Measurements from ENCODE around the gene FYN. TPM values are rescaled to one million over a fixed set of nuclear protein-coding genes. Genes with fewer than 3 reads are reported as not detected.

Gene FYN
- total and polyA plus RNA-seq, 2 of the 8 experiments (the other 6 are each of a cell fraction or from before 2014, with no cell fraction given) = 46.8 to 97.2 TPM

GRCh38 chr6:111784433-111784832 lies 88.8 kb downstream of the FYN start:
- Histone ChIP-seq H3K56ac (replicated peaks; ENCODE audit: insufficient read length, low read depth, low read length) (no peak overlapping the region), H2AFZ (ENCODE audit: low read length) (no peak overlapping the region), H4K8ac (ENCODE audit: extremely low read depth, insufficient read depth, low read length) (no peak overlapping the region), H3K4me3 (ENCODE audit: extremely low read depth in 1 of 4, insufficient read depth in 2 of 4, low read depth in 3 of 4, low read length in 4 of 4) (no peak overlapping the region), H3K18ac (ENCODE audit: extremely low read depth, low read length) (no peak overlapping the region), H3K4me1 (replicated peaks in 1 of 4; ENCODE audit: control insufficient read depth in 3 of 4, insufficient read depth in 4 of 4, low read length in 3 of 4) (peaks cover 0 to 5% (median 0%) of the 10 kb centered on the region in 4 experiments; a peak in 1 of 7 replicates), H3K9ac (replicated peaks in 1 of 4; ENCODE audit: extremely low read depth in 1 of 4, low read depth in 3 of 4, low read length in 3 of 4) (no peak overlapping the region), H3K23me2 (ENCODE audit: low read depth, low read length) (no peaks in the 10 kb centered on the region; the same call in 1 of the 2 replicates), H3K4ac (replicated peaks; ENCODE audit: insufficient read length, low read depth, low read length) (no peak overlapping the region), H3K27me3 (replicated peaks in 1 of 4; ENCODE audit: control insufficient read depth in 3 of 4, extremely low read depth in 1 of 4, insufficient read depth in 3 of 4, low read length in 3 of 4) (no peaks in the 10 kb centered on the region), H2BK15ac (ENCODE audit: low read length) (no peak overlapping the region), H4K20me1 (replicated peaks in 1 of 2; ENCODE audit: control insufficient read depth in 1 of 2, insufficient read depth in 2 of 2, low read length in 2 of 2) (peaks cover 0 to 3% of the 10 kb centered on the region in 2 experiments), H2BK5ac (ENCODE audit: low read depth, low read length) (no peak overlapping the region), H3K79me1 (ENCODE audit: low read depth, low read length) (peaks cover 8% of the 10 kb centered on the region), H2AK5ac (ENCODE audit: low read depth, low read length) (no peak overlapping the region), H4K5ac (ENCODE audit: insufficient read length, low read depth, low read length) (no peak overlapping the region), H3K36me3 (ENCODE audit: control insufficient read depth in 2 of 4, insufficient read depth in 4 of 4, low read length in 3 of 4) (no peaks in the 10 kb centered on the region), H4K91ac (replicated peaks; ENCODE audit: insufficient read length, low read length) (no peak overlapping the region), H2BK120ac (replicated peaks; ENCODE audit: low read depth, low read length) (no peak overlapping the region), H2BK20ac (ENCODE audit: low read length) (no peak overlapping the region), H3K23ac (ENCODE audit: insufficient read length) (no peak overlapping the region), H3K27ac (ENCODE audit: low read depth, low read length) (no peak overlapping the region), H3K4me2 (ENCODE audit: insufficient read depth in 1 of 2, low read depth in 2 of 2, low read length in 2 of 2) (no peak overlapping the region), H3K14ac (ENCODE audit: insufficient read length) (no peak overlapping the region), H3K9me3 (ENCODE audit: insufficient read depth in 2 of 2, low read depth in 1 of 2, low read length in 1 of 2) (no peaks in the 10 kb centered on the region), H3K79me2 (ENCODE audit: control insufficient read depth in 1 of 2, insufficient read depth in 2 of 2, low read length in 2 of 2) (peaks cover 0 to 3% of the 10 kb centered on the region in 2 experiments; a peak in 1 of 4 replicates), H2BK12ac (ENCODE audit: low read depth, low read length) (no peak overlapping the region)
- FAIRE-seq = no peak
- ChIA-PET CTCF (ENCODE audit: partially characterized antibody) (interaction anchor here (1.1 to 5.1 kb wide), 6 partner anchors 15 to 213 kb away, joined by 3 to 21 read pairs (median 4); partner anchors contain the start of gene FYN), POLR2A (ENCODE audit: partially characterized antibody) (interaction anchor here (0.8 to 1.4 kb wide), 2 partner anchors 24 to 89 kb away, joined by 3 read pairs; partner anchors contain the start of gene FYN)
- DNase-seq (ENCODE audit: low read depth in 1 of 2, low spot score in 2 of 2) = no peak
- TF ChIP-seq USF2 (IDR thresholded peaks at IDR 0.05; ENCODE audit: low read length) (no peak), CBX8 (IDR thresholded peaks at IDR 0.05; ENCODE audit: borderline replicate concordance, low read depth, low read length) (no peak), SRF (IDR thresholded peaks at IDR 0.05; ENCODE audit: low read depth, low read length) (no peak), EP300 (IDR thresholded peaks at IDR 0.05; ENCODE audit: borderline replicate concordance in 1 of 2, low read depth in 2 of 2, low read length in 2 of 2) (no peak), RBBP5 (IDR thresholded peaks at IDR 0.05; ENCODE audit: borderline replicate concordance, low read depth, low read length) (no peak)
- 97% methylated on average over 2 of the region's 2 CpGs; no CpG with 5 or more reads in 1 of the 2 experiments for WGBS, 2 experiments (ENCODE audit: extremely low coverage in 1 of 2, insufficient coverage in 1 of 2, insufficient read length in 1 of 2, insufficient replicate concordance in 2 of 2, low coverage in 1 of 2, low lambda C conversion rate in 2 of 2, missing lambda C conversion rate in 1 of 2)
